NCI-H146 (cell line): ENCODE measurements around the gene HHIPL1.
"Not testable (repeated sequence)": the region's sequence is repeated elsewhere in the genome, so short reads cannot be mapped to it uniquely, and the experiment has no call there.

Experiments
- DNase-seq: peaks from one replicate; lab custom pipeline; 2025; lab: John Stamatoyannopoulos, UW

Gene HHIPL1

DNA sequence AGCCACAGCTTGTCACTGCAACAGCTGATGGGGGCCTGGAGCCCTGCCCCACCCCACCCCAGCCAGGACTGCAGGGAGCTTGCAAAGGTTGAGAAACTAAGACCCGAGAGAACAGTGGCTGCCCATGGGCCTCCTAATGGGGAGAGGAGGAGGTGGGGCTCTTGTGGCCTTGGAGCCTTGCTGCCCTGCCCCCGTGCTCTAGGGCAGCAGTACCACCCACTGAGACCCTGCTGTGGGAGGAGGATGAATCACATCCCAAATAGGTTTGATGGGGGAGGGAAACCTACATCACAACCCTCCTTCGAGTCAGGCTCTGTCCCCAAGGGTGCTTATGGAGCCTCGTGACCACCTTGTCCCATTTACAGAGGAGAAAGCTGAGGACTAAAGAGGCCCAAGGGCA, 15.9 kb downstream of the HHIPL1 start:
- no peak for DNase-seq

DNA sequence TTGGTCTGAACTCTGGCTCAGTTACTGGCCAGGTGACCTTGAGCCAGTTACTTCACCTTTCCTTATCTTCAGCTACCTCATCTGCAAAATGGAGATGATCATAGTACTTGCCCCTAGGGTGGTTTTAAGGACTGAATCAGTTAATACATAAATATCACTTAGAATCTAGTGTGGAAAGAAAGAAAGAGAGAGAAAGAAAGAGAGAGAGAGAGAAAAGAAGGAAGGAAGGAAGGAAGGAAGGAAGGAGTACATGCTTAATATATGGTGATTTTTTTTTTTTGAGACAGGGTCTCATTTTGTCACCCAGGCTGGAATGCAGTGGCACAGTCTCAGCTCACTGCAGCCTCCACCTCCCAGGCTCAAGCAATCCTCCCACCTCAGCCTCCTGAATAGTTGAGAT, 16.3 kb downstream of the HHIPL1 start:
- not testable (repeated sequence) for DNase-seq

DNA sequence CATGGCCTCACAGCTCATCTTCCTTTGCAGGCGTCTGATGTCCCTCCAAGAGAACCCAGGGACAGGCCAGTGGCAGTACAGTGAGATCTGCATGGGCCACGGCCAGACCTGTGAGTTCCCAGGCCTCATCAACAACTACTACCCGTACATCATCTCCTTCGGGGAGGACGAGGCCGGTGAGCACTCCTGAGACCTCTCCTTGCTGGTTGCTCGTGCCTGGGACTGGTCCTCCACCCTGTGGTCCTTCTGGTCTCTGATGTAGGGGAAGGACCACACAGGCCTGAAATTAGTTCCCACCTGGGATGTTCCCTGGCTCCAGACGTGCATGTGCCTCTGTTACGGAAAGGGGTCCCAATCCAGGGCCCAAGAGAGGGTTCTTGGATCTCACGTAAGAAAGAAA, 17.9 kb downstream of the HHIPL1 start:
- no peak for DNase-seq

DNA sequence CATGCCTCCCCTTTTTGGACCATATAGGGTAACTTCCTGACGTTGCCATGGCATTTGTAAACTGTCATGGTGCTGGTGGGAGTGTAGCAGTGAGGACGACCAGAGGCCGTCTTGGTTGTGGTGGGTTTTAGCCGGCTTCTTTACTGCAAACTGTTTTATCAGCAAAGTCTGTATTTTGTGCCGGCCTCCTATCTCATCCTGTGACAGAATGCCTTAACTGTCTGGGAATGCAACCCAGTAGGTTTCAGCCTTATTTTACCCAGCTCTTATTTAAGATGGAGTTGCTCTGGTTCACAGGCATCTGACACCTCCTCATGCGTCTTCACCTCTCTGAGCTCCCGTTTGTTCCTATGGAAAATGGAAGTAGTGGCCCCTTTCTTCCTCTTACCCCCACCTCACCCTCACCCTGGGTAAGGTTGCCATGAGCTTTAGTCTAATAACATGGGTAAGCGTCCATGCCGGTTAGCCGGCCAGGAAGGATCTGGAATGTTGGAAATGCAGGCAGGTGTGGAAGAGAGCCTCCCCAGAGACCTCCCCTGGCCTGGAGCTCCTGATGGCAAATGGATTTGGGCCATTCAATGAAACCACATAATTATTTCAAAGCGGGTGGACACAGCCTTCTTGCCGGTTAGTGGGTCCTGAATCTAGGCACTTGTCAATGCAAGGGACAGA, 18.6 kb downstream of the HHIPL1 start:
- DNase-seq, result no peak

DNA sequence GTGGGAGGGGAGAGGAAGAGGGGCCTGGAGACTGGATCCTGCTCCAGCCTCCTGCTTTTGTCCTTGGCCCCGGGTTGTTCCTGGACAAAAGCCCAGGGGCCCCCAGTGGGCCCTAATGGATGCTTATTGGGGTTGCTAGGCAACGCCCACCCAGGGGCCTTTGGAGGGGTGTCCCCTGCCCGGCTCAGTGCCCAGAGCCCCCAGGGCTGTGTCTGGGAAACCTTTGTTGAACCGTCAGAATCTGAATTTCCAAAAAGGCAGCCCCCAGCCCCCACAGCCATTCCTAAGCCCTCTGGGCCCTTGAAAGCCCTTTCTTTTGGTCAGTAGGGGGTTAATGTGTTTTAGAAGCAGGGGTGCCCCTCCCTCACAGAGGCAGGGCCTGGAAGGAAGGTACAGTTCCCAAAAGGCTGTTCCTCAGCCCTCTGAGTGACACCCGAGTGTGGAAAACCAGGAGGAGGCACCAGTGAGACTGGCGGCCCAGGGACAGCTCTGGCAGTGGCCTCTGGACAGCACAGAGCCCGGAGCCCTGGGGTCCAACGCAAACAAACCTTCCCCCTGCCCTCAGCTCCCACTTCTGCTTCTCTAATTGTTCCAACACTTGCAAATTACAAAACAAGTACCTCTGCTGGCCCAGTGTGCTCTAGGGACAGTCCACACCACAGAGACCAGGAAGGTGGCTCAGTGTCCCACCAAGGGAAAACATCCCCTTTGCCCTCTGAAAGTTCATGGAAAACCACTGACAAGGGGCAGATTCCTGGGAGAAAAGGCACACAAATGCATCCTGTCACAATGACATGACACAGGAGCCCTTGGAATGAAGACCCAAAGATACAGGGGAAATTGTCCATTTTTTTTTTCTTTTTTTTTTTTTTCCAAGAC, 19.4 kb downstream of the HHIPL1 start:
- DNase-seq, result no peak

DNA sequence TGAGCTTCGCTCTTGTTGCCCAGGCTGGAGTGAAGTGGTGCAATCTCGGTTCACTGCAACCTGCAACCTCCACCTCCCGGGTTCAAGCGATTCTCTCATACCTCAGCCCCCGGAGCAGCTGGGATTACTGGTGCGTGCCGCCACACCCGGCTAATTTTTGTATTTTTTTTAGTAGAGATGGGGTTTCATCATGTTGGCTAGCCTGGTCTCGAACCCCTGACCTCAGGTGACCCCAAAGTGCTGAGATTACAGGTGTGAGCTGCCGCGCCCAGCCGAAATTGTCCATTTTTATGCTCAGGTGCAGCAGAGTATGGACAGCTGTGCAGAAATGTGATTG, 20.0 kb downstream of the HHIPL1 start:
- DNase-seq, result no peak

DNA sequence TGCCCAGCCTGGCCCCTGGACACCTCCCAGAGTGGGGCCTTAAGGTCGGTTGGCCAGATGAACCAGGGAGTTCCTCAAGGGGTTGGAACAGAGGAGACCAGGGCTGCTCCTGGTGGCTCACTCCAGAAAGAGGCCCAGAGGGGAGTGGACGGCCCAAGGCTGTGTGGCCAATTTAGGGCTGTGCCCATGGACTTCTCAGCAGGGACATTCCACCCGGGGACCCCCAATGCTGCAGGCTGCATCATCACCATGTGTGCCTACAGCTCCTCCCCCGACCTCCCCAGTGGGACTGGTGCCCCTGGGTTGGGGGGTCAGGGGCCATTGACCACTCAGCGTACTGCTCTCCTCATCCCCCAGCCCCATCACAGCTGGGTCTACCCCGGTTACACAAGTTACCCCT, 21.6 kb downstream of the HHIPL1 start:
- DNase-seq, result no peak

DNA sequence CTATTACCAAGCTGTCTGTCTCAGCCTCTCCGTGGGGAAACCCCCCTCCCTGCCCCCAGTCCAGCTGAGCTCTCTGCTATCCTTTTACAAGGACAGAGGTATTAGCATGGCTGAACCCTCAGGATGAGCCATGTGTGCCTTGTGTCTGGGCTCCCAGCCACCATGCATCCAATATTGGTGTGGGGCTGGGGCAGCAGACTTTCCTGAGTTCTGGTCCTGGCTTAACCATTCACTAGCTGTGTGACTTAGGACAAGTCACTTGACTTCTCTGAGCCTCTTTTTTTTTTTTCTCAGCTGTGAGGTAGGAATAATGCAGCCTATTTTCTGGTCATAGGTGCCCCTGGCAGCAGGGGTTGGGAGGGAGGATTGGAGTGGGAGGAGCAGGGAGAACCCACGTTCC, 22.1 kb downstream of the HHIPL1 start:
- no peak for DNase-seq

DNA sequence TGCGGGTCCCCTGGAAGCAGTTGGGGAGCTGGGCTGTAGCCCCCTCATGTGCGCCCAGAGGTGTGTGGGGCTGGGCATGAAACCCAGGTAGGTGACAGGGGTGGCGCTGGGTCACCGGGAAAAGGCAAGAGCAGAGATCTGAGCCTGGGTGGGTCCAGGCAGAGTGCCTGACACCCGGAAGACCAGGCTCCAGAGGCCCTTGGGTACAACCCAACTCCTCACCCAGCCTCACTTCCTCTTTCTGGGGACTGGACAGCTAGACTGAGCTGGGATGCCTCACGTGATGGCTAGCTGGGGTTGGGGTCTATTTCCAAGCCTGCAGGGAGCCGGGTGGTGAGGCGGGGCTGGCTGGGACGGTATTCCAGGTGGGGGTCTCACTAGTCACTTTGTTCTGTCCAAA, 22.9 kb downstream of the HHIPL1 start:
- no peak for DNase-seq

DNA sequence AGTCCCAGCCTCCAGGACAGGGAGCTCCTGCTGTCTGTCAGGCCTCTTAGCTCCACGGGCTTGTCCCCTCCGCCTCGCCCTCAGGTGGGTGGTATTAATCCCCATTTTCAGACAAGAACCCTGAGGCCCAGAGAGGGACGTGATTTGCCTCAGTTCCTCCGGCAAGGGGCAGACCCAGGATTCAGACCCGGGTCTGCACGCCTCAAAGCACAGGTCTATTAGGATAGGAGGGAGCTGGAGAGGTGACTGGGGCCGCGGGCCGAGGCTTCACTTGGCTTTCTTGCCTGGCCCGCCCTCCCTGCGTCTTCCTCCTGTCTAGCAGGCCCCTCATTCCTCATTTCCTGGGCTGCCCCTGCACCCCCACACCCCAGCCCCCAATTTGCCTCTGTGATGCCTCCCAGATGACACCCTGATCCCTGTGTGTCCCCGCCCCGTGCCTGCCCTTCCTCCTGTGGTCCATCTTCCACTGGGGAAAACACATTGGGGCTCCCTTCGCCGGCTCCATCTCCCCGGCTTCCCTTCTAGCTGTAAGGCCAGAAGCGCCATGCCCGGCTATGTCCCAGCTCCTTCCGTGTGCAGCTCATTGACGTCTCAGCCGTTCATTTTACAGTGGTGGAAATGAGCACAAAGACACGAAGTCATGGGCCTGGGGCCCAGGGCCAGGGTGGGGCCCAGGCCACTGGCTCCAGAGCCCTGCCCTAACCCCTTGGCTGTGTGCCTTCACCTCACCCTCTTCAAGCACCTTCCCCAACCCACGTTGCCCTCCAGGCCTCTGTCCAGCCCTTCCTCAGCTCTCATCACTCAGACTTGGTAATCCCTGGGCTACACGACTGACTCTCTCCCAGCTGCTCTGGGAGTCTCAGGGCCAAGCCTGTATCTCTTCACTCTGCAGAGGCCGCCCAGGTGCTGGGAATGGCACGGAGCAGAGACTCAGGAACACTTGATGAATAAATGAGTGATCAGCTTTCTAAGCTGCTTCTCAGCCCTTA, 23.7 kb downstream of the HHIPL1 start:
- DNase-seq, result no peak

DNA sequence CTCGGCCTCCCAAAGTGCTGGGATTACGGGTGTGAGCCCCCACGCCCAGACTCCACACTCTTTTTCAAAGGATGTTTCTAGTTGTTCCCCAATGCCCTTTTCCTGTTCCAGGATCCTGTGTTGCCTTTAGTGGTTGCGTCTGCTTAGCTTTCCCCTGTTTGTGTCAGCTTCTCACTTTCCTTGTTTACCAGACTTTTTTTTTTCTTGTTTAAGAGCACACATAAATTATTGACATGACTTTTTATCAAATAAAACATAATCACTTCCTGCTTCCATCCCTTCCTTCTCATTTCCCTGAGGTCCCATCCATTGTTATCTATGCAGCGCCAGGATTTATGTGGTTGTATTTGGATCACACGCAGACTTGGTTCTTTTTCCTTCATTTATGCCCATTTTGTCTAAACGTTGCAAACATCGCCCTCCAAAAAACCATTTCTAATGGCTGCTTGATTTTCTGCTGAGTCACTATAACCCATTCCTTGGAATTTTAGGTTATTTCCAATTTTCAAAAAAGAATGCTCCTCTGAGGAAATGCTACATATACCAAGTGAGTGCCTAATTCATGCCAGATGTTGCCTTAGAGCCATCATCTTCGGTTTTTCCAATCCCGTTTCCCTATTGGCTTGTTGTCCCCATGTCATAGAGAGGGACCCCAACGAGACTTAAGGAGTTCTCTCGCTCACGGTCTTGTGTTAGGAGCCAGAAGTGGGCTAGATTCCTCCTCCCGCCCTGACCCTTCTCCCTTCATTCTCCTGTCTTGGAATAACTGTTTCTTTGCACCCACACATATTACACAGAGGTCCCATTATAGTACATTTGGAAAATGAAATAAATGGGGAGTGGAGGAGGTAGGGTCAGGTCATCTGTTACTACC, 25.7 kb downstream of the HHIPL1 start:
- DNase-seq, result no peak

DNA sequence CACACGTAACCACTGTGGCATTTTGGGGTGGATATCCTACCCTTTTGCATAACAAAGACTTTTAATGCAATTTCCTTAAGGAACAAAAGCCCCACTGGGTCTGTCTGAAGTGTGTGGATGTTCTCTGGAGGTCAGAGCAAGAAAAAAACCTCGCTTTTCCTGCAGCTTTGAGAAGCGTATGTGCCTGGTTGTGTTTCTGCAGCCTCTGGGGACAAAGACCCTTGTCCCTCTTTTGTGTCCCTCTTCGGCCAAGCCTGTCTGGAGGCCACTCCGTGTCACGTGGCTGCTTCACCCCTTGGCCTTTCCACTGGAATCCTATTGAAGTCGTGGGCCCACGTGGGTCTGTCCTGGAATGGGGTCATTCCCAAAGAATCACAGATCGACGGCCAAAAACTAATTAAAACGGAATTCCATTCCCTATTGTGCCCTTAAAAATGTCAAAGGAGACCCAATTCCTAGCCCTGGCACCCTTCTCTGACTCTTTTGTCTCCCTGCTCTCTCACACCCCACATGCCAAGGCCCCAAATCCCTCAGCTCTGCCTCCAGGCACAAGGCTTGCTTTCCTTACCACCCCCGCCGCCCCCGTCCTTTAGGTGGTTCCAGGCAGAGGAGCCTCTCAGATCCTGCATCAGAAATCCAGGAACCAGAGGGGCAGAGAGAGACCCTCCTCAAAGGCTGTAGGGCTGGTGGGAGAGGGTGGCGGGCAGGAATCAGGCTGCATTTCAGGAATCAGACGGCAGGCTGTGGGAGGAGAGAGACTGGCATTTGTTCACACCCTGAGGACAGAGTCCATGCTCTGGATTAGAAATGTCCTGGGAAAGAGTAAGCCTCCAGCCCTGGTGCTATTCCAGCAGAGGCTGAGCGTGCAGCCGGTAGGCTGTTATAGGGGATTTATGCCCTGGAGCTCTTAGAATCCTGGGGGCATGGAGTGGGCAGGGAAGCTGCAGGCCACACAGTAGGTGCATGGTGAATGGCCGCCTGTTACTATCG, 26.6 kb downstream of the HHIPL1 start:
- DNase-seq, result no peak

DNA sequence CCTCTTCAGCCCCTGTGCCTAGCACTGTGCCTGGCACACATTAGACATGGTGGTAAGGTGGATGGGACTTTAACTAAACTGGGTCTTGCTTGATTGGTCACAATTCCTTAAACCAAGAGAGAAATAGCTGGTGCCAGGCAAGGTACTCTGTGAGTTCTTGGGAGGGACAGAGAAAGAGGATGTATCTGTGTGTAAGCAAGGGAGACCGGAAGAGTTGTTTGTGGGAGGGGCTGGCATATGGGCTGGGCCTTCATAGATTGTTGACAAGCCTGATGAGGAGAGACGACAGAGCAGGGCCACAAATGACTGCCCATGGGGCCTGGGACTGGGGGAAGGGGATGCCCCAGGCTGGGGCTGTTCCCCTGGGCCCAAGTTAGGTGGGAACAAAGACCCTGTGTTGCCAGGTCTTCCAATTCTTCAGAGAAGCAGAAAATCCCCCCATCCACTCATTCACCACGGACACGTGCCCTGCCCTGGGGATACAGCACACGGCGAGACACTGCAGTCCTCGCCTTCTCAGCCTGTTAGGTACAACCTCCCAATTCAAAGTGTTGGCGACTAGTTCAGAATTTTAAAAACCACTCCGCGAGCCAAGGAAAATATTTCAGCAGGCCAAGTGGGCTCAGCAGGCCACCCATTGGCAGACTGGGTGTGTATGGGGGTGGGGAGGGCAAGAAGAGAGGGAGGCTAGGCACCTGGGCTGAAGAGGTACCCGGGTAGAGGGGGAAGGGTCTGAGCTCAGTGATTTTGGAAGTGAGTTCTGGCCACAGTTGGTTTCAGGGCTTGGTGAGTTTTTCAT, 27.8 kb downstream of the HHIPL1 start:
- DNase-seq, result no peak

DNA sequence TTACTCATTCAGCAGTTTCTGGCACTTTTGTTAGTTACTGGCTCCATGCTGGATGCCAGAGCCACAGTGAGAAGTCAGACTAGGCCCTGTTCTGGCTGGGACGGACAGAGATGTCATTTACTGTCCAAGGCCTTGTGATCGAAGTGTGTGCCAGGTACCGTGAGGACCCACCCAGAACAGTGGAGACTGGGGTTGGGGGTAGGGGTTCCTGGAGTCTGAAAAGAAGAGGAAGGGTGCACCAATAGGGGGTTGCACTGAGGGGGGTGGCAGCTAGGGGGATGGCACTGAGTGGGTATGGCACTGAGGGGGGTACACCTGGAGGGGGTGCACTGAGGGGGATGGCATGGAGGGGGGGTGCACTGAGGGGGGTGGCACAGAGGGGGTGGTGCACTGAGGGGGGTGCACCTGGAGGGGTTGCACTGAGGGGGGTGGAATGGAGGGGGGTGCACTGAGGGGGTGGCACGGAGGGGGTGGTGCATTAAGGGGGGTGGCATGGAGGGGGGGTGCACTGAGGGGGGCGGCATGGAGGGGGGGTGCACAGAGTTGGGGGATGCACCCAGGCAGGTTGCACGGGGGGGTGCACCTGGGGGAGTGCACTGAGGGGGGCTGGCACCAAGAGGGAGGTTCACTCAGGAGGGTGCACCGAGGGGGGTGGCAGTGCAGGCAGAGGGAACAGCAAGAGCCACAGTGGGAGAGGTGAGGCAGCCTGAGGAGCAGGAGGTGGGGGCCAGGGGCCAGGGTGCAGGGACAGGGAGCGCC, 28.6 kb downstream of the HHIPL1 start:
- DNase-seq, result no peak

DNA sequence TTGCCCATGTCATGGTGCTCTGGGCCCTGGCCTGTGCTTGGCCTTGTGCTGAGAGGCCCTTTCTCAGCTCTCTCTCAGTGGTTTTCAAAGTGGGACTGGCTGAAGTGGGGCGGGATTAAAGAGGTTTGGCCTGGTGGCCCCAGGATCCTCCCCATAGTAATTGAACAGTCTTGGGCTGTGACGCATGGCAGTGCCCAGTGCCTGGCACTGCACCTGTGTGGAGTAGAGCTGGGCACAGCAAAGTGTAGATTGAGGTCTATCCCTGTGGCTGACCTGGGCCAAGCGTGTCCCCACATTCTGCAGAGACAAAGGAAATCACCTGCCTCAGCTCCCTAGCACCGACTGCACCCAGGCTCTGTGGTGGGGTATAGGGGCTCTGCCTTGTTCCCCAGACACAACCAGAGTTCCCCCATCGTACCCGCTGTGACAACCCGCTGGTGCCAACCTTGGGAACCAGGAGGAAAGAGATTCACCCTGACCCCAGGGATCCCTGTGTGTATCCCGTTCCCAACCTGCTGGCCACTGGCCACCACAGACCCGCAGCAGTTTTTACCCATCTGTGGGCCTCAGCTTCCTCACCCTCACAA, 29.2 kb downstream of the HHIPL1 start:
- no peak for DNase-seq

DNA sequence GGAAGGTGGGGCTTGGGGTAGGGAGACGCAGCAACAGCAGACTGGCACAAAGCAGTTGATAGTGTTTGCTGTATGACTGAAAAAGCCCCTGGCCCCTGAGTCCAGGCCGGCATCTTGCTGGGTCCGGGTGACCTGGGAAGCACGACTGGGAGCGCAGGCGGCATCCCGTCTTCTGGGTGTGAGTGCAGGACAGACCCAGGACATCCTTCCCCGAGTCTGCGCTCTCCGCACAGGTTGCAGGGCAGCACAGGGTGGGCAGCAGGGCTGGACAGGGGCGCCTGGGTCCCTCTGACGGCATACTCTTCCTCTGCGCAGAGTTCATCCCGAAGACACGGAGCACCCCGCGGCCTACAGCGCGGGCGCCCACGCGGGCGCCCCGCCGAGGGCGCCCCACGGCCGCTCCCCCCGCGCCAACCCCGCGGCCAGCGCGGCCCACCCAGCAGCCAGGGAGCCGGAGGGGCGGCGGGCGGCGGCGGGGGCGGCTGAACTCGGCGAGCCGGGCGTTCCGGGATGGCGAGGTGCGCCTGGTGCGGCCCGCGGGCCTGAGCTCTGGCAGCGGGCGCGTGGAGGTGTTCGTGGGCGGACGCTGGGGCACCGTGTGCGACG, 29.9 kb downstream of the HHIPL1 start:
- DNase-seq, result no peak

DNA sequence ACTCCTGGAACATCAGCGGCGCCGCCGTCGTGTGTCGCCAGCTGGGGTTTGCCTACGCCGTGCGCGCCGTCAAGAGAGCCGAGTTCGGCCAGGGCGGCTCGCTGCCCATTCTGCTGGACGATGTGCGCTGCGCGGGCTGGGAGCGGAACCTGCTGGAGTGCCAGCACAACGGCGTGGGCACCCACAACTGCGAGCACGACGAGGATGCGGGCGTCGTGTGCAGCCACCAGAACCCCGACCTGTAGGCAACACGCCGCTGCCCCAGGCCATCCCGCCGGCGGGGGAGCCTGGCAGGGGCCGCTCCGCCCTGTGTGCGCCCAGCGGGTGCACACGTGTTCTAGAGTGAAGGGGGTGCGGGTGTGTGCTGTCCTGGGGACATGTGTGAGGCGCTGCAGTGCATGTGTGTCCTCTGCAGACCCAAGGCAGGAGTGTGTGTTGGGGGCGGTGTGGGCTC, 30.5 kb downstream of the HHIPL1 start:
- no peak for DNase-seq

DNA sequence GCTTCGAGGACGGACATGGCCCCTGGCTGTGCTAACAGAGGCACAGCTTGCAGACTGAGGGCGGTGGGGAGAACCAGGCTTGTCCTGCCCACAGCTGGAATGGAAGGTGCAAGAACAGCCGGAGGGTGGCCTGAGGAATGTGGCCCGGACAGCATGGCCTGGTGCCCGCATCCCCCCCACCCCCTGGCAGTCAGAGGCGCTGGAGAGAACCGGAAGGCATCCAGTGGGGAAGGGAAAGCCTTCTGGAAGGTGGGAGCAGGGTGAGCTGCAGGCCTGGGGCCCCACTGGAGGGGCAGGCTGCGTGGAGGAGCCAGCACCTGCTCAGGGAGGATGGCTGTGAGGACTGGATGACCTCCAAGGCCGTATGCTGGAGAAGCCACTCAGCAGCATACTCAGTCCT, 31.0 kb downstream of the HHIPL1 start:
- DNase-seq, result no peak
